Ascending aorta (tissue), 2 donors: ENCODE data around the gene ATP7A. TPM values are rescaled to one million over a fixed set of nuclear protein-coding genes. Genes with fewer than 3 reads are reported as not detected.

Experiments used
- DNase-seq, 2 donors: peaks; one replicate each; pipeline ENCODE4 v3.0.0-alpha.2; 2019; ENCODE audit warnings: low spot score in 2 of 2
- H3K27ac ChIP-seq, 2 donors: fragments of 200-600 bp; sonication (generic); one replicate each; pipeline ENCODE4 v1.5.1; 2016 to 2017; ENCODE audit warnings: mild to moderate bottlenecking in 1 of 2
- H3K27me3 ChIP-seq: fragments of 200-600 bp; sonication (generic); one replicate; pipeline ENCODE4 v1.5.1; 2017
- H3K36me3 ChIP-seq, 2 donors: fragments of 200-600 bp; sonication (generic); one replicate each; pipeline ENCODE4 v1.5.1; 2016
- H3K4me1 ChIP-seq, 2 donors: fragments of 200-600 bp; sonication (generic); one replicate each; pipeline ENCODE4 v1.5.1; 2016 to 2017; ENCODE audit warnings: mild to moderate bottlenecking in 1 of 2
- H3K4me3 ChIP-seq, 2 donors: fragments of 200-600 bp; sonication (generic); one replicate each; pipeline ENCODE4 v1.5.1; 2016 to 2017; ENCODE audit warnings: mild to moderate bottlenecking in 1 of 2
- H3K9me3 ChIP-seq, 2 donors: fragments of 200-600 bp; sonication (generic); one replicate each; pipeline ENCODE4 v1.5.1; 2016
- CTCF ChIP-seq, 3 experiments: fragments of 200-600 bp in 2 of 3; fragments of 450-650 bp in 1 of 3; sonication (generic) in 2 of 3; IDR thresholded peaks; one replicate each; pipeline ENCODE4 v1.5.1; 2016 to 2019; ENCODE audit warnings: antibody characterized with exemption in 3 of 3, mild to moderate bottlenecking in 1 of 3, moderate library complexity in 1 of 3
- intact Hi-C: fragments of 100-400 bp; cut with DNase I; formaldehyde crosslinking; loops from one replicate; pipeline ENCODE4 v1.15.1; 2023
- total RNA-seq: library from RNA; depleted of rRNA; stranded (reverse); fragments of >200 nt; gene quantifications from one replicate; pipeline ENCODE4 v1.1.0, GENCODE V29; 2016

ATP7A gene
- total RNA-seq, 1 donor from 2014 or later, result 7.5 TPM

- TF ChIP-seq CTCF (IDR thresholded peaks at IDR 0.05), result no peak
- Histone ChIP-seq H3K27ac (no peak overlapping the region), H3K36me3 (no peaks in the 10 kb centered on the region), H3K4me1 (no peaks in the 10 kb centered on the region), H3K4me3 (no peak overlapping the region), H3K27me3 (no peaks in the 10 kb centered on the region), H3K9me3 (no peaks in the 10 kb centered on the region)
- DNase-seq, result no peak
- intact Hi-C loops, result no loop called here
These were observed 109.3 kb downstream of the ATP7A start for GRCh38 chrX:78019586-78020483.

- H3K9me3 ChIP-seq, result no peaks in the 10 kb centered on the region
- TF ChIP-seq CTCF (IDR thresholded peaks at IDR 0.05), result peak; percentile 8 to 36 (median 12)
- no peak overlapping the region for H3K27ac ChIP-seq
- H3K36me3 ChIP-seq, result no peaks in the 10 kb centered on the region
- no peaks in the 10 kb centered on the region for H3K4me1 ChIP-seq
- no peak for DNase-seq
- intact Hi-C loops, result loop anchor here (5.0 kb wide), 1 partner anchor 112 kb away; the partner anchor contains the start of gene ATP7A
- H3K27me3 ChIP-seq, result no peaks in the 10 kb centered on the region
- H3K4me3 ChIP-seq, result no peak overlapping the region
These were observed 114.0 kb downstream of the ATP7A start for GRCh38 chrX:78024349-78025059.

DNA sequence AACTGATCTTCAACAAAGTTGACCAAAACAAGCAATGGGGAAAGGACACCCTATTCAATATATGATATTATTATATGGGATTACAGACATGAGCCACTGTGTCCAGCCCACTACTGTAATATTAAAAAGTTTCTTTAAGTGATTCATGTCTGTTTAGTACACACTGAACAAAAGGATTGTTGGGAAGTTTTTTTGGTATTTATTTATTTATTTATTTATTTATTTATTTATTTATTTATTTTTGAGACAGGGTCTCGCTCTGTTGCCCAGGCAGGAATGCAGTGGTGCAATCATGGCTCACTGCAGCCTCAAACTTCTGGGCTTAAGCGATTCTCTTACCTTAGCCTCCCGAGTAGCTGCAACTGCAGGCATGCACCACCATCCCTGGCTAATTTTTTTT lies 117.3 kb downstream of the ATP7A start:
- no peak for DNase-seq
- no peaks in the 10 kb centered on the region for H3K27me3 ChIP-seq
- intact Hi-C loops, result loop anchor here (5.0 kb wide), 1 partner anchor 115 kb away; the partner anchor contains the start of gene ATP7A
- no peaks in the 10 kb centered on the region for H3K4me1 ChIP-seq
- no peak for TF ChIP-seq CTCF (IDR thresholded peaks at IDR 0.05)
- H3K9me3 ChIP-seq, result no peaks in the 10 kb centered on the region
- H3K27ac ChIP-seq, result no peak overlapping the region
- no peak overlapping the region for H3K4me3 ChIP-seq
- no peaks in the 10 kb centered on the region for H3K36me3 ChIP-seq

- DNase-seq, result no peak
- Histone ChIP-seq H3K27ac (no peak overlapping the region), H3K27me3 (no peaks in the 10 kb centered on the region), H3K4me1 (no peaks in the 10 kb centered on the region), H3K4me3 (no peak overlapping the region), H3K9me3 (no peaks in the 10 kb centered on the region), H3K36me3 (no peaks in the 10 kb centered on the region)
- peak in 2 of 3 experiments; percentile 28 to 54 for TF ChIP-seq CTCF (IDR thresholded peaks at IDR 0.05)
- intact Hi-C loops, result loop anchor here (5.0 kb wide), 1 partner anchor 117 kb away; the partner anchor contains the start of gene ATP7A
These were observed 119.2 kb downstream of the ATP7A start for GRCh38 chrX:78029663-78030062.

DNA sequence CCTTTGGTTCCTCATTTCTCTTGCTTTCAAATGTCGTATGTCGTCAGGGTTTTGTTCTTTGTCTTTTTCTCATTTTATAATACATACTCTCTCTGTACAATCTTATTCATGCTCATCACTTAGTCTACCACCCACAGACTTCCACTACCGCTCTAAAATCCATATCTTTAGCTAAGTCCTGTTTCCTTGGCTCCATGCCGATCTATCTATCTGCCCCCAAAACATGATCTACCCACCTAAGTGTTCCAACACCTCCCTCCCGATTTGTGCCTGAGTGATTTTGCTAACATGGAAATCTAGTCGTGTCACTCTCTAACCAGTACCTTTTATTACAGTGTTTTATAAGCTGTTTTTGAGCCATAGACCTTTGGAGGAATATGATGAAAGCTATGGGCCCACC lies 124.6 kb downstream of the ATP7A start:
- Histone ChIP-seq H3K4me1 (no peaks in the 10 kb centered on the region), H3K27me3 (no peaks in the 10 kb centered on the region), H3K9me3 (no peaks in the 10 kb centered on the region), H3K36me3 (no peaks in the 10 kb centered on the region), H3K27ac (no peak overlapping the region), H3K4me3 (no peak overlapping the region)
- DNase-seq, result no peak
- TF ChIP-seq CTCF (IDR thresholded peaks at IDR 0.05), result no peak
- intact Hi-C loops, result no loop called here
